ENCODE data around the gene RAP1A. TPM values are rescaled to one million over a fixed set of nuclear protein-coding genes. Genes with fewer than 3 reads are reported as not detected.
A peak's percentile ranks its signal among the peaks of the same experiment; 100 is the strongest.
"Not testable (repeated sequence)": the region's sequence is repeated elsewhere in the genome, so short reads cannot be mapped to it uniquely, and the experiment has no call there.

RAP1A gene
- total and polyA plus RNA-seq, 4 donors, result 108 to 318 (median 149) TPM

DNA sequence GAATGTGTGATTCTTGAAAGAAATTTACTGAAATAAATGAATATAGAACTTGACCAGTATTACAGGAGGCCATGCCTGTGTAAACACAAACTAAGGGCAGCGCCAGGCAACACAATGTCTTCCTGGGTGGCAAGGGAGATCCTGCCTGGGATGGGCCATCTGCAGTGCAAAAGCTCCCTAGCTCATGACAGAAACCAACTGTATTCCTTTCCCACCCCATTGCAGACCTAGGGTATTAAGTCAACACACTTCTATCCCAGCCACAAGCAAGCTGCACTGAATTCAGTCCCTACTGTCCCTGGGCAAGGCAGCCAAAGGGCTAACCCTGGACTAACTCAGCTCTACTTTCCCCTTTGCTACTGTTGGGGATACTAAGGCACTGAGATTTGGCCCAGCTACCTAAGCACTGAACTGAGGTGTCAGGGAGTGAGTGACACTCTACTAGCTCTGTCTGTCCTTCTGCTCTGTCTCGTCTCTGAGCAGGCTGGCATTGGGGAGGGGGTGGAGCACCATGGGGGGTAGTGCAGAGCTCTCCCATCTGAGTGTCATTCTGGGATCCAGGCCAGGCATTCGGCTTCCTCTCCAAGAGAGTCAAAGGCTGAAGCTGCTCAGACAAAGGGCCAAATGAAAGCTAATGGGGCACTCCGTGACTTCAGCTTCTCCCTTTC is 117.1 kb downstream of the RAP1A start:
- Histone ChIP-seq H3K36me3 (ENCODE audit: control insufficient read depth in 1 of 2, insufficient read depth in 2 of 2, low read length in 1 of 2) (no peaks in the 10 kb centered on the region), H3K9me3 (ENCODE audit: control insufficient read depth, low read length) (no peaks in the 10 kb centered on the region), H3K4me1 (ENCODE audit: control insufficient read depth in 1 of 2, insufficient read depth in 2 of 2, low read length in 2 of 2) (no peaks in the 10 kb centered on the region), H3K27me3 (ENCODE audit: control insufficient read depth in 1 of 2, insufficient read depth in 2 of 2, low read length in 1 of 2) (no peaks in the 10 kb centered on the region), H3K4me3 (ENCODE audit: low read length in 2 of 2) (no peak overlapping the region), H3K27ac (ENCODE audit: low read depth in 1 of 2, low read length in 2 of 2) (no peak overlapping the region)
- WGBS, 2 donors, result 57 to 71% methylated on average over 4 of the region's 4 CpGs
- DNase-seq (peak in 1 of 2 donors; percentile 60), ATAC-seq (ENCODE audit: low FRiP score) (no peak)
- intact Hi-C loops (cut with DNase I), result no loop called here

DNA sequence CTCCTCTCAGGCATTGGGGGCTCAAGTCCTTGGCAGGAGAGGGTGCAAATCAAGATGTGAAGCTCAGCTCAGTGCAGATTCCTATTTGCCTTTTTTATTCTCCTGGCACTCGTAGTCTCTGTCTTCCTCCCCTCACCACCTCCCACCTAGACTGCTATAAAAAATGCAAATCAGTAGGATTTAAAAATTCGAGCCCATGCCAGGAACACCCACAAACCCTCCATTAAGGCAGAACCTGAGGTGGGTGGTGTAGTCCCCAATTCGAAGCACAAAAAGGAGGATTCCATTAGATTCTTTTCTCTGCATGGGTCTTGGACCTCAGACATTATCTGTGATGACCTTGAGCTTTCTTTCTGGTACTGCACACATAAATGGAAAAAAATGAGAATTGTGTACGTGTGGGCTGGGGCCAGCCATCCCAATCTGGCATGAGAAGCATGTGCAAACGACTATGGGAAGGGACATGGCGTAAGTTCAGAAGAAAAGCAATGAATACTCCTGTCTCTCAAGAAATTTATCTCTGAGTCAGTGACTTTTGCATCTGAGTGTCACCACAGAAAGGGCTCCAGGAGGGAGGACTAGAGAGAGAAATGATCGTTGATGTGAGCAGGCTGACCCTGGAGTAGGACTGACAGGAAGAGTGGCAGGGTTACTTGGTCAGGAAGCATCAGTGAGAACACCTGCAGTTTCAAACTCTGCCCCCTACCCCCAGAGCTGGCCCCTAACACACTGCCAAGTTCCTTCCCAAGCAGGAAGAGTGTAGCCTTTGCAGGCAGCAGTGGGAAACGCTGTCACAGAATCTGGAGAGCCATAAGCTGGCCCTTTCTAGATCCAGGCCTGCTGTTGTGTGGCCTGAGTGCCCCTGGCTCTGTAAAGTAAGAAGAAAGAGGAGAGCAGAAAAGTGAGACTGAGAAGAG is 117.9 kb downstream of the RAP1A start:
- Histone ChIP-seq H3K4me1 (ENCODE audit: control insufficient read depth in 1 of 2, insufficient read depth in 2 of 2, low read length in 2 of 2) (no peaks in the 10 kb centered on the region), H3K27ac (ENCODE audit: low read depth in 1 of 2, low read length in 2 of 2) (no peak overlapping the region), H3K36me3 (ENCODE audit: control insufficient read depth in 1 of 2, insufficient read depth in 2 of 2, low read length in 1 of 2) (no peaks in the 10 kb centered on the region), H3K4me3 (ENCODE audit: low read length in 2 of 2) (no peak overlapping the region), H3K9me3 (ENCODE audit: control insufficient read depth, low read length) (no peaks in the 10 kb centered on the region), H3K27me3 (ENCODE audit: control insufficient read depth in 1 of 2, insufficient read depth in 2 of 2, low read length in 1 of 2) (no peaks in the 10 kb centered on the region)
- ATAC-seq (ENCODE audit: low FRiP score), result no peak
- WGBS, 2 donors, result 63% methylated on average over 8 of the region's 8 CpGs
- intact Hi-C loops (cut with DNase I), result loop anchor here in 1 of 2 donors (1.0 kb wide), 1 partner anchor 116 kb away; no protein-coding TSS in a partner anchor
- DNase-seq, result no peak

DNA sequence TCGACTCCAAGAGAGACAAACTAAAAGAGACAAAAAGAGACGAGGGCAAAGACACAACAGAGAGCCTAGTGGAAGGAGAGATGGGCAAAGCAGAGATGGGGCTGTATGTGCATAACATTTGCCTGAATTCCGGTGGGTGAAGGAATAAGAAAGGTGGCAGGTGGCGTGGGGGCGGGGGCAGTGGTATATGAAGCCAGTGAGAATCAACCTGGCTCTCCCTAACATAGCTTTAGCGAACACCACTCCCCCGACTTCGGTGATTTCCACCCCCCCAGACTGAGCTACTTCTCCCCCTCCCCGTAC is 118.5 kb downstream of the RAP1A start:
- no peaks in the 10 kb centered on the region for H3K36me3 ChIP-seq (ENCODE audit: control insufficient read depth in 1 of 2, insufficient read depth in 2 of 2, low read length in 1 of 2)
- DNase-seq (no peak), ATAC-seq (ENCODE audit: low FRiP score) (no peak)
- no peaks in the 10 kb centered on the region for H3K27me3 ChIP-seq (ENCODE audit: control insufficient read depth in 1 of 2, insufficient read depth in 2 of 2, low read length in 1 of 2)
- no peaks in the 10 kb centered on the region for H3K4me1 ChIP-seq (ENCODE audit: control insufficient read depth in 1 of 2, insufficient read depth in 2 of 2, low read length in 2 of 2)
- peak overlapping the region in 1 of 2 donors; percentile 47 for H3K4me3 ChIP-seq (ENCODE audit: low read length in 2 of 2)
- intact Hi-C loops (cut with DNase I), result loop anchor here in 1 of 2 donors (1.0 kb wide), 1 partner anchor 117 kb away; no protein-coding TSS in a partner anchor
- no peak overlapping the region for H3K27ac ChIP-seq (ENCODE audit: low read depth in 1 of 2, low read length in 2 of 2)
- WGBS, 2 donors, result 9 to 10% methylated on average over 9 of the region's 9 CpGs
- no peaks in the 10 kb centered on the region for H3K9me3 ChIP-seq (ENCODE audit: control insufficient read depth, low read length)

GRCh38 chr1:111738436-111739193 is 119.0 kb downstream of the RAP1A start:
- H3K9me3 ChIP-seq (ENCODE audit: control insufficient read depth, low read length), result no peaks in the 10 kb centered on the region
- ATAC-seq (ENCODE audit: low FRiP score) (peak; percentile 75), DNase-seq (peak; percentile 86 to 92)
- peak overlapping the region; percentile 15 to 95 for H3K27ac ChIP-seq (ENCODE audit: low read depth in 1 of 2, low read length in 2 of 2)
- intact Hi-C loops (cut with DNase I), result loop anchor here in 1 of 2 donors (1.0 kb wide), 1 partner anchor 117 kb away; no protein-coding TSS in a partner anchor
- no peaks in the 10 kb centered on the region for H3K27me3 ChIP-seq (ENCODE audit: control insufficient read depth in 1 of 2, insufficient read depth in 2 of 2, low read length in 1 of 2)
- WGBS, 2 donors, result 0 to 1% methylated on average over 38 to 61 of the region's 61 CpGs
- H3K4me3 ChIP-seq (ENCODE audit: low read length in 2 of 2), result peak overlapping the region; percentile 47 to 74
- H3K36me3 ChIP-seq (ENCODE audit: control insufficient read depth in 1 of 2, insufficient read depth in 2 of 2, low read length in 1 of 2), result no peaks in the 10 kb centered on the region
- H3K4me1 ChIP-seq (ENCODE audit: control insufficient read depth in 1 of 2, insufficient read depth in 2 of 2, low read length in 2 of 2), result no peaks in the 10 kb centered on the region

DNA sequence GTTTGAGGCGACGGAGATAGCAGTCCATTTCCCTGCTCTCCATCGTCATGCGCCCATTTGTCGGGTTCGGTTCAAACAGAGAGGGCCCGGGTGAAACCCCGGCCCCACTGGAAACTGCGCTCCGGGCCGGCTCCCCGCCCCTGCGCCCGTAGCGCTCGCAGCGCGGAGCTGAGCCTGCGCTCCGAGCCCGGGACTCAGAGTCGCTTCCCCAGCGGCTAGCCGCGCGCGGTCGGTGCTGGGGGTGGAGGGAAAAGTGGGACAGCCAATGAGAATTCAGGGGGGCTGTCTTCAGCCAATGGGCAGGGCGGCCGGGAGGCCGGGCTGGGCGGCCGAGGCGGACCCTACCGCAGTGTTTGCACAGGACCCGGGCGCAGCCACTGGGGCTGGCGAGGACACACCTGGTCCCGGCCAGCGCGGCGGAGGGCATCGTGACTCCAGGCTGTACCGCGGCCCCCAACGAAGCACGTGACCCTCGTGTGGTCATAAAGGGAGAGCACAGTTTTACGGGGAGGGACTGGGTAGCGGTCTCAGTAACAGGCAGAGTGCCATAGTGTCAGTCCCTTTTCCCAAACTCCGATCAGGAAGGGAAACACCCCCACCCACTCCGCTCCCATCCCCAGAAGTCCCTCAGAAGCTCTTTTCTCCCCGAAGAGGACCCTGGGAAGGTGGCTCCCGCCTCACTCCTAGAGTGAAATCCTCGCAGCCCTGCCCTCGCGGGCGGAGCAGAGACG is 119.8 kb downstream of the RAP1A start, which contains the start of gene INKA2:
INKA2 (minus strand) TSS at position 202 of the 731 bp plus-strand sequence; CDS start at position 49, 153 bp downstream.
- Histone ChIP-seq H3K36me3 (ENCODE audit: control insufficient read depth in 1 of 2, insufficient read depth in 2 of 2, low read length in 1 of 2) (no peaks in the 10 kb centered on the region), H3K27ac (ENCODE audit: low read depth in 1 of 2, low read length in 2 of 2) (peak within 1 kb of the TSS; percentile 79 to 95), H3K4me3 (ENCODE audit: low read length in 2 of 2) (peak within 1 kb of the TSS; percentile 47 to 74), H3K9me3 (ENCODE audit: control insufficient read depth, low read length) (no peaks in the 10 kb centered on the region), H3K4me1 (ENCODE audit: control insufficient read depth in 1 of 2, insufficient read depth in 2 of 2, low read length in 2 of 2) (no peaks in the 10 kb centered on the region), H3K27me3 (ENCODE audit: control insufficient read depth in 1 of 2, insufficient read depth in 2 of 2, low read length in 1 of 2) (no peaks in the 10 kb centered on the region)
- peak; percentile 93 to 95 for DNase-seq
- peak; percentile 94 for ATAC-seq (ENCODE audit: low FRiP score)
- intact Hi-C loops (cut with DNase I), result no loop called here
- 0 to 1% methylated on average over 53 to 59 of the region's 59 CpGs for WGBS, 2 donors

DNA sequence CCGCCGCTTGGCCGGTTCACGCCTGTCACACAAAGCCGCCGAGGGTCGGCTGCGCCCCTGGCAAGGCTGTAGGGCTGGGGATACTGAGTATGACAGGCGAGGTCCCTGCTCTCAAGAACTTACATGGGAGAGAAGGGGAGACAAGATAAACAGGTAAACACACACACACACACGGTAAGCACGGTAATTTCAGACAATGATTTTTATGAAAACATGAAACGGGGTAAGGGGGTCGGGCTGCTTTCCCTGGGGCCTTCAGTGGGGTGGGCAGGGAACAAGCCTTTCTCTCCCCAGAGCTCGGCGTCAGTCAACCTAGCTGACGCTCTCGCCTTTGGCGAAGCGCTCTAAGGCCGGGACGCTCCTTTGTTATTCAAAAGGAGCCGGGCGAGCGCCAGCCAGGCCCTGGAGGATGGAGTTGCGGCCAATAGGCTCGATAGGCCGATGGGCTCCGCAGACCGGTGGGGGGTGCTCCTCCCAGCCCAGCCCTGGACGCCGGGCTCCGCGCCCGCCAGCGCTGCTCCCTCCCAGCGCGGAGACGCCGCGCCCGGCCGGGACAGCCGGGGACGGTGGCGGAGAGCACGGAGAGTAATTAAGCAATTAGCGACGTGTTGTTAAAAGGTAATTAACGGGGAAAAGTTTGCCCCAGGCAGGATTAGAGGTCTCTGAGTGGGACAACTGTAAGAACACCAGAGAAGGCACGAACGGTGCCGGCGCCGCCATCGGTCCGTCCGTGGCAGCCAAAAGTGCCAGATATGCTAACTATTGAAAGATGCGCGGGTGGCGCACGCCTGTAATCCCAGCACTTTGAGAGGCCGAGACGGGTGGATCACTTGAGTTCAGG is 120.6 kb downstream of the RAP1A start:
- peak; percentile 77 for ATAC-seq (ENCODE audit: low FRiP score)
- no peaks in the 10 kb centered on the region for H3K9me3 ChIP-seq (ENCODE audit: control insufficient read depth, low read length)
- H3K4me3 ChIP-seq (ENCODE audit: low read length in 2 of 2), result peak overlapping the region; percentile 47 to 74
- H3K27ac ChIP-seq (ENCODE audit: low read depth in 1 of 2, low read length in 2 of 2), result peak overlapping the region; percentile 79 to 95
- peak; percentile 82 to 94 for DNase-seq
- no peaks in the 10 kb centered on the region for H3K36me3 ChIP-seq (ENCODE audit: control insufficient read depth in 1 of 2, insufficient read depth in 2 of 2, low read length in 1 of 2)
- H3K4me1 ChIP-seq (ENCODE audit: control insufficient read depth in 1 of 2, insufficient read depth in 2 of 2, low read length in 2 of 2), result no peaks in the 10 kb centered on the region
- 1% methylated on average over 63 of the region's 63 CpGs for WGBS, 2 donors
- H3K27me3 ChIP-seq (ENCODE audit: control insufficient read depth in 1 of 2, insufficient read depth in 2 of 2, low read length in 1 of 2), result no peaks in the 10 kb centered on the region
- intact Hi-C loops (cut with DNase I), result no loop called here

DNA sequence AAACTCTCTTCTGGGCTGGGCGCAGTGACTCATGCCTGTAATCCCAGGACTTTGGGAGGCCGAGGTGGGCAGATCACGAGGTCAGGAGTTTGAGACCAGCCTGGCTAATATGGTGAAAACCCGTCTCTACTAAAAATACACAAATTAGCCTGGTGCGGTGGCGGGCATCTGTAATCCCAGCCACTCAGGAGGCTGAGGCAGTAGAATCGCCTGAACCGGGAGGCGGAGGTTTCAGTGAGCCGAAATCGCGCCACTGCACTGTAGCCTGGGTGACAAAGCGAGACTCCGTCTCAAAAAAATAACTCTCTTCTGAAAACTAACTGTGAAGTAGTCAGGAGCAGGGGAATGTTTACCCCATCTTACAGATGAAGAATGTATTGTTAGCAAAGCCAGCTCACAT is 122.7 kb downstream of the RAP1A start:
- H3K36me3 ChIP-seq (ENCODE audit: control insufficient read depth in 1 of 2, insufficient read depth in 2 of 2, low read length in 1 of 2); H3K9me3 ChIP-seq (ENCODE audit: control insufficient read depth, low read length); ATAC-seq (ENCODE audit: low FRiP score); intact Hi-C loops (cut with DNase I); DNase-seq; H3K4me1 ChIP-seq (ENCODE audit: control insufficient read depth in 1 of 2, insufficient read depth in 2 of 2, low read length in 2 of 2); H3K27ac ChIP-seq (ENCODE audit: low read depth in 1 of 2, low read length in 2 of 2); H3K27me3 ChIP-seq (ENCODE audit: control insufficient read depth in 1 of 2, insufficient read depth in 2 of 2, low read length in 1 of 2); H3K4me3 ChIP-seq (ENCODE audit: low read length in 2 of 2): not testable (repeated sequence)
- 96 to 98% methylated on average over 14 of the region's 14 CpGs for WGBS, 2 donors

Data from aorta (tissue), 5 donors.